ENCODE data around the gene SLC25A26. TPM values are rescaled to one million over a fixed set of nuclear protein-coding genes. Genes with fewer than 3 reads are reported as not detected.
"Not testable (repeated sequence)": the region's sequence is repeated elsewhere in the genome, so short reads cannot be mapped to it uniquely, and the experiment has no call there.

The SLC25A26 gene
- total RNA-seq, 4 donors from 2014 or later: 8.5 to 26.3 (median 16.7) TPM

DNA sequence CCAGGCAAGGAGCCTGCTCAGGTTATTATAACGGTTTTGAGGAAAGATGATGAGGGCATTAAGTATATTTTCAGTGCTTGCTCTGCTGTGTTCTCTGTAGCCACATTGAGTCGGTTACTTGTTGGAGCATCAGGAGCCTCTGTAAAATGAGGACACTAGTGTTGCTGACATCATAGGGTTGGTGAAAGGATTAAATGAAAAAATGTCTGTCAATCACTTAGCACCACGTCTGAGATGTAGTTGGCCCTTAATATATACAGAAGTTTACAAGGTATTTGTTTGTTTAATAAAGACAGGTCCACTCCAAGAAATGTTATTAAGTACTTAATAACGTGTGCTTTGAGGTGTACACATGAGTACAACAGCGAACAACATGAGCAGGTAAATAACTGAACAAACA lies 735 bp upstream of the SLC25A26 start:
- intact Hi-C loops (cut with DNase I): no loop called here
- WGBS, 2 donors: 19 to 21% methylated on average over 5 of the region's 5 CpGs
- no peak for TF ChIP-seq POLR2A (IDR thresholded peaks at IDR 0.05)
- TF ChIP-seq, protein P1, sequence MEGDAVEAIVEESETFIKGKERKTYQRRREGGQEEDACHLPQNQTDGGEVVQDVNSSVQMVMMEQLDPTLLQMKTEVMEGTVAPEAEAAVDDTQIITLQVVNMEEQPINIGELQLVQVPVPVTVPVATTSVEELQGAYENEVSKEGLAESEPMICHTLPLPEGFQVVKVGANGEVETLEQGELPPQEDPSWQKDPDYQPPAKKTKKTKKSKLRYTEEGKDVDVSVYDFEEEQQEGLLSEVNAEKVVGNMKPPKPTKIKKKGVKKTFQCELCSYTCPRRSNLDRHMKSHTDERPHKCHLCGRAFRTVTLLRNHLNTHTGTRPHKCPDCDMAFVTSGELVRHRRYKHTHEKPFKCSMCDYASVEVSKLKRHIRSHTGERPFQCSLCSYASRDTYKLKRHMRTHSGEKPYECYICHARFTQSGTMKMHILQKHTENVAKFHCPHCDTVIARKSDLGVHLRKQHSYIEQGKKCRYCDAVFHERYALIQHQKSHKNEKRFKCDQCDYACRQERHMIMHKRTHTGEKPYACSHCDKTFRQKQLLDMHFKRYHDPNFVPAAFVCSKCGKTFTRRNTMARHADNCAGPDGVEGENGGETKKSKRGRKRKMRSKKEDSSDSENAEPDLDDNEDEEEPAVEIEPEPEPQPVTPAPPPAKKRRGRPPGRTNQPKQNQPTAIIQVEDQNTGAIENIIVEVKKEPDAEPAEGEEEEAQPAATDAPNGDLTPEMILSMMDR (IDR thresholded peaks at IDR 0.05): no peak
- Histone ChIP-seq H3K27me3 (no peaks in the 10 kb centered on the region), H3K27ac (peak overlapping the region in 3 of 4 donors; percentile 79 to 88 (median 79)), H3K4me1 (peaks cover 4 to 22% (median 7%) of the 10 kb centered on the region in 3 donors), H3K4me3 (peak overlapping the region; percentile 71 to 89 (median 76)), H3K36me3 (peaks cover 0 to 22% (median 0%) of the 10 kb centered on the region in 3 donors), H3K9me3 (no peaks in the 10 kb centered on the region)
- no peak for DNase-seq

DNA sequence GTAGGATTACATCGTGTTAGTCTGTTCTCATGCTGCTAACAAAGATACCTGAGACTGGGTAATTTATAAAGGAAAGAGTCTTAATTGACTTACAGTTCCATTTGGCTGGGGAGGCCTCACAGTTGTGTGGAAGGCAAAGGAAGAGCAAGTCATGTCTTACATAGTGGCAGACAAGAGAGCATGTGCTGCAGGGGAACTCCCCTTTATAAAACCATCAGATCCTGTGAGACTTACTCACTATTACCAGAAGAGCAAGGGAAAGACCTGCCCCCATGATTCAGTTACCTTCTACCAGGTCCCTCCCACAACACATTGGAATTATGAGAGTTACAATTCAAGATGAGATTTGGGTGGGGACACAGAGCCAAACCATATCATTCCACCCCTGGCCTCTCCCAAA lies 3.4 kb downstream of the SLC25A26 start:
- no peaks in the 10 kb centered on the region for H3K9me3 ChIP-seq
- TF ChIP-seq POLR2A (IDR thresholded peaks at IDR 0.05): no peak
- TF ChIP-seq, protein P1 (IDR thresholded peaks at IDR 0.05): no peak
- 91 to 100% methylated on average over 1 of the region's 1 CpG for WGBS, 2 donors
- H3K36me3 ChIP-seq: peaks cover 0 to 32% (median 0%) of the 10 kb centered on the region in 3 donors
- peaks cover 4 to 22% (median 7%) of the 10 kb centered on the region in 3 donors for H3K4me1 ChIP-seq
- DNase-seq: no peak
- H3K4me3 ChIP-seq: no peak overlapping the region
- H3K27me3 ChIP-seq: no peaks in the 10 kb centered on the region
- H3K27ac ChIP-seq: no peak overlapping the region
- intact Hi-C loops (cut with DNase I): no loop called here

DNA sequence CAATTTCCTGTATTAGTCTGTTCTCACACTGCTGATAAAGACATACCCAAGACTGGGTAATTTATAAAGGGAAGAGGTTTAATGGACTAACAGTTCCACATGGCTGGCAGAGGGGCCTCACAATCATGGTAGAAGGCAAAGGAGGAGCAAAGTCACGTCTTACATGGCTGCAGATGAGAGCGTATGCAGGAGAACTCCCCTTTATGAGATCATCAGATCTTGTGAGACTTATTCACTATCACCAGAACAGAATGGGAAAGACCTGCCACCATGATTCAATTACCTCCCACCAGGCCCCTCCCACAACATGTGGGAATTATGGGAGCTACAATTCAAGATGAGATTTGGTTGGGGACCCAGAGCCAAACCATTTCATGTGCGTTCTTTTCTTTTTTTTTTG lies 5.3 kb downstream of the SLC25A26 start:
- H3K27ac ChIP-seq; DNase-seq; H3K4me3 ChIP-seq; H3K9me3 ChIP-seq; H3K27me3 ChIP-seq; intact Hi-C loops (cut with DNase I): not testable (repeated sequence)
- 96 to 97% methylated on average over 3 of the region's 3 CpGs for WGBS, 2 donors
- Histone ChIP-seq H3K4me1 (peaks cover 4 to 12% (median 4%) of the 10 kb centered on the region in 3 donors), H3K36me3 (peaks cover 0 to 32% (median 0%) of the 10 kb centered on the region in 3 donors)

DNA sequence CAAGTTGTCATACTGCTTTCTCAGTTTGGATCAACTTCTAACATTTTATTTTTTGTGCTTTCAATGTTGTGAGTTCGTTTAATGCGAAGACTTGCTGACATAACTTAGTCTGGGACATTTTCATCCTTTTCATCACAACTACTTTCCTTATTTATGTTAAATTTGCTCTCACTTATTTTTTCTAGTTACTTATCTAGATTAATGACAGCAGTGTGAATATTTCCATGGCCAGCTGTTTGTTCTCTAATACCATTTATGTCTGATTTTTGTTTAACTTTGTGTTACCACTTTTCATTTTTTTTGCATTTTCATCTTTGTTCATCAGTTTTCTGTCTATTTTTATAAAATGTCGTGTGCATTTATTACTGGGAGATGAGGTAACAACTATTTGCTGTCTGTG lies 6.2 kb downstream of the SLC25A26 start:
- Histone ChIP-seq H3K27me3 (no peaks in the 10 kb centered on the region), H3K36me3 (peaks cover 0 to 32% (median 0%) of the 10 kb centered on the region in 3 donors), H3K27ac (no peak overlapping the region), H3K4me1 (peaks cover 0 to 3% (median 0%) of the 10 kb centered on the region in 3 donors), H3K9me3 (no peaks in the 10 kb centered on the region), H3K4me3 (no peak overlapping the region)
- no peak for TF ChIP-seq POLR2A (IDR thresholded peaks at IDR 0.05)
- TF ChIP-seq, protein P1 (IDR thresholded peaks at IDR 0.05): no peak
- no peak for DNase-seq
- intact Hi-C loops (cut with DNase I): no loop called here
- WGBS, 2 donors: 61 to 68% methylated on average over 3 of the region's 3 CpGs

DNA sequence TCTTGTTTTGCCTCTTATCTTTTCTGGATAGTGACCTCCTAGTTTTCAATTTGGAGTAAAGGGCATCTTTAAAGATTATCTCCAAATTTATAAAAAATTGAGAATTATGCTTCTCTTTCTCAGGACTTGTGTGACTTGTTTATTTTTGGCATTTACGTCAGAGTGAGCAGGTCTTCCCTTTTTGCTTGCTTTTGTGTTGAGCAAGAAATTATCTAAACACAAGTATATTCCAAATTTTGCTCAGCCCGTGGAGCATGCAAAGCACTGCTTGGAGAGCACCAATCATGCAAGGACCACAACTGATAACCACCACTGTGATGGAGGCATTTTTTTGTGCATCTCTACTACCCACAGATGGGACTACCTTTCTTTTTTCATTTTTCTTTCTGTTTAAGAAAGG lies 7.1 kb downstream of the SLC25A26 start:
- intact Hi-C loops (cut with DNase I): no loop called here
- no peak for DNase-seq

More for the DNA sequence above, 7.1 kb downstream of the SLC25A26 start:
- H3K27ac ChIP-seq: no peak overlapping the region
- H3K36me3 ChIP-seq: peaks cover 0 to 30% (median 0%) of the 10 kb centered on the region in 3 donors
- no peaks in the 10 kb centered on the region for H3K9me3 ChIP-seq
- TF ChIP-seq POLR2A (IDR thresholded peaks at IDR 0.05): no peak
- TF ChIP-seq, protein P1 (IDR thresholded peaks at IDR 0.05): no peak
- no peaks in the 10 kb centered on the region for H3K4me1 ChIP-seq
- no peaks in the 10 kb centered on the region for H3K27me3 ChIP-seq
- 43 to 72% methylated on average over 2 of the region's 2 CpGs for WGBS, 2 donors
- H3K4me3 ChIP-seq: no peak overlapping the region
